Caco-2 (cell line): ENCODE data around the gene FAM9A. TPM values are rescaled to one million over a fixed set of nuclear protein-coding genes. Genes with fewer than 3 reads are reported as not detected.

Source experiments
- BruUV-seq: library from RNA; stranded (reverse); fragments of 400-500 nt; replicated peaks from 2 replicates; lab custom pipeline; 2021; lab: Mats Ljungman, UMichigan
- CTCF ChIA-PET: fragments of 300-600 bp; sonication (Branson Sonifier 250); formaldehyde crosslinking; loops from one replicate; lab custom pipeline; 2022; ENCODE audit warnings: antibody characterized with exemption; lab: Charles Lee
- POLR2A ChIA-PET: fragments of 300-600 bp; sonication (Branson Sonifier 250); formaldehyde crosslinking; loops from one replicate; lab custom pipeline; 2022; ENCODE audit warnings: antibody characterized with exemption; lab: Charles Lee
- DNase-seq, 2 experiments: peaks; one replicate each; pipeline versions ENCODE4 v3.0.0 to v3.0.0-alpha.2; 2020 to 2022
- H3K27me3 ChIP-seq: replicated peaks from 2 replicates; pipeline ENCODE4 v1.6.0; 2011; ENCODE audit warnings: low read length; ENCODE audit not compliant: control insufficient read depth, insufficient read depth
- H3K36me3 ChIP-seq: 2 replicates; pipeline ENCODE4 v1.5.1; 2011; ENCODE audit warnings: low read length; ENCODE audit not compliant: control insufficient read depth, insufficient read depth
- H3K4me1 ChIP-seq: fragments of 250-450 bp; sonication (Bioruptor Pico); 2 replicates; pipeline ENCODE4 v1.5.1; 2020; ENCODE audit warnings: mild to moderate bottlenecking
- H3K4me3 ChIP-seq: 2 replicates; pipeline ENCODE4 v1.5.1; 2011; ENCODE audit warnings: low read depth, mild to moderate bottlenecking, control low read depth, low read length
- H3K9me3 ChIP-seq: fragments of 250-450 bp; sonication (Bioruptor Pico); 2 replicates; pipeline ENCODE4 v1.5.1; 2020; ENCODE audit warnings: mild to moderate bottlenecking, moderate library complexity
- H3K27ac Mint-ChIP-seq: one replicate; pipeline ENCODE4 v1.8.0; 2022; ENCODE audit warnings: mixed read lengths; ENCODE audit not compliant: unreplicated experiment
- H3K27me3 Mint-ChIP-seq: one replicate; pipeline ENCODE4 v1.8.0; 2022; ENCODE audit warnings: mixed read lengths; ENCODE audit not compliant: insufficient read depth, unreplicated experiment
- H3K36me3 Mint-ChIP-seq: one replicate; pipeline ENCODE4 v1.8.0; 2022; ENCODE audit warnings: mild to moderate bottlenecking, mixed read lengths; ENCODE audit not compliant: insufficient read depth, unreplicated experiment
- H3K4me1 Mint-ChIP-seq: one replicate; pipeline ENCODE4 v1.8.0; 2022; ENCODE audit warnings: low read depth, mixed read lengths; ENCODE audit not compliant: unreplicated experiment
- H3K4me3 Mint-ChIP-seq: one replicate; pipeline ENCODE4 v1.8.0; 2022; ENCODE audit warnings: mild to moderate bottlenecking, moderate library complexity, mixed read lengths; ENCODE audit not compliant: unreplicated experiment
- H3K9me3 Mint-ChIP-seq: one replicate; pipeline ENCODE4 v1.8.0; 2022; ENCODE audit warnings: mixed read lengths; ENCODE audit not compliant: unreplicated experiment
- CTCF ChIP-seq, 2 experiments: fragments of 200-600 bp in 1 of 2; IDR thresholded peaks; 1 replicate in 1 of 2; 2 replicates in 1 of 2; pipeline versions ENCODE4 v1.5.1 to v1.8.0; 2011 to 2022; ENCODE audit warnings: antibody characterized with exemption in 1 of 2, control low read depth in 1 of 2, inconsistent platforms in 1 of 2, low read depth in 1 of 2, low read length in 1 of 2, mild to moderate bottlenecking in 1 of 2, moderate library complexity in 1 of 2; ENCODE audit not compliant: insufficient read depth in 1 of 2, severe bottlenecking in 1 of 2, unreplicated experiment in 1 of 2
- intact Hi-C: fragments of 100-400 bp; cut with micrococcal nuclease; formaldehyde crosslinking; loops from one replicate; pipeline ENCODE4 v1.10.0; 2022; ENCODE audit not compliant: unreplicated experiment
- total RNA-seq: library from RNA; stranded (reverse); gene quantifications from 2 replicates; pipeline ENCODE4 v1.2.3, GENCODE V29; 2022

The FAM9A gene
- total RNA-seq, 1 experiment from 2014 or later = not detected

GRCh38 chrX:8845060-8845459, 43.9 kb upstream of the FAM9A start:
- peak; percentile 77 to 84 for DNase-seq
- H3K9me3 Mint-ChIP-seq = no peaks in the 10 kb centered on the region
- Histone ChIP-seq H3K4me3 (peak overlapping the region; percentile 40), H3K9me3 (no peaks in the 10 kb centered on the region), H3K27me3 (no peaks in the 10 kb centered on the region), H3K4me1 (peaks cover 33% of the 10 kb centered on the region), H3K36me3 (no peaks in the 10 kb centered on the region)
- peak in 1 of 2 experiments; percentile 47 for TF ChIP-seq CTCF (IDR thresholded peaks at IDR 0.05; ENCODE audit: insufficient read depth in 1 of 2, low read depth in 1 of 2, low read length in 1 of 2, severe bottlenecking in 1 of 2, unreplicated experiment in 1 of 2)
- peak overlapping the region; percentile 92 for H3K27ac Mint-ChIP-seq
- H3K4me3 Mint-ChIP-seq = peak overlapping the region; percentile 77
- H3K4me1 Mint-ChIP-seq = peaks cover 16% of the 10 kb centered on the region
- BruUV-seq = no TSS peak
- intact Hi-C loops = loop anchor here (2.0 to 10.0 kb wide), 2 partner anchors 122 to 620 kb away; partner anchors contain the start of gene TBL1X
- ChIA-PET POLR2A (interaction anchor here (0.5 to 0.9 kb wide), 4 partner anchors 37 to 647 kb away, joined by 3 read pairs; no protein-coding TSS in a partner anchor), CTCF (interaction anchor here (1.0 kb wide), 1 partner anchor 24 kb away, joined by 3 read pairs; no protein-coding TSS in a partner anchor)
- no peaks in the 10 kb centered on the region for H3K27me3 Mint-ChIP-seq
- H3K36me3 Mint-ChIP-seq = peaks cover 16% of the 10 kb centered on the region

DNA sequence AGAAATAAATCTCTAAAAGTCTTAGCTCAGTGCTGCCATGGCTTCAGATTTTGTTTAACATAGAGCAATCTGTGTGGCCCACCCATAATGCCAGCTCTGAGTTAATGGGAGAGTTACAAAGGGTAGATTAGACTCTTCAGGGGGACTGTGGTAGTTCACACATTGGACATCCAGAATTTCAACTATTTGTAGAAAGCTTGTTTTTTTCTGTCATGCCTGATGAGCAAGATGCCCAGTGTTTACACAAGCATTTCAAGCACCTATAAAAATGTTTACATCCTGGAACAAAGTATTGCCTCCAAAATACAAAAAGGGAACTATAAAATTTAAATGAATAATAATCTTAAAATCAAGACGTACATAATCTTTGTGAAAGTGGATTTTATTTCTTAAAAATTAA, 43.0 kb upstream of the FAM9A start:
- Mint-ChIP-seq H3K9me3 (no peaks in the 10 kb centered on the region), H3K36me3 (peaks cover 16% of the 10 kb centered on the region), H3K4me1 (peaks cover 15% of the 10 kb centered on the region), H3K27me3 (no peaks in the 10 kb centered on the region), H3K27ac (no peak overlapping the region), H3K4me3 (no peak overlapping the region)
- intact Hi-C loops = loop anchor here (2.0 to 10.0 kb wide), 2 partner anchors 123 to 621 kb away; partner anchors contain the start of gene TBL1X
- ChIA-PET CTCF (interaction anchor here (0.7 to 1.0 kb wide), 2 partner anchors 16 to 23 kb away, joined by 3 to 4 read pairs; no protein-coding TSS in a partner anchor), POLR2A (no interaction called here)
- TF ChIP-seq CTCF (IDR thresholded peaks at IDR 0.05; ENCODE audit: insufficient read depth in 1 of 2, low read depth in 1 of 2, low read length in 1 of 2, severe bottlenecking in 1 of 2, unreplicated experiment in 1 of 2) = no peak
- DNase-seq = no peak
- no peaks in the 10 kb centered on the region for H3K27me3 ChIP-seq
- H3K4me1 ChIP-seq = peaks cover 24% of the 10 kb centered on the region
- H3K9me3 ChIP-seq = no peaks in the 10 kb centered on the region
- no peak overlapping the region for H3K4me3 ChIP-seq
- no TSS peak for BruUV-seq
- no peaks in the 10 kb centered on the region for H3K36me3 ChIP-seq

- Histone ChIP-seq H3K4me3 (no peak overlapping the region), H3K36me3 (no peaks in the 10 kb centered on the region), H3K4me1 (peaks cover 7% of the 10 kb centered on the region), H3K27me3 (no peaks in the 10 kb centered on the region), H3K9me3 (no peaks in the 10 kb centered on the region)
- no peak overlapping the region for H3K4me3 Mint-ChIP-seq
- no TSS peak for BruUV-seq
- H3K36me3 Mint-ChIP-seq = peaks cover 7% of the 10 kb centered on the region
- H3K27me3 Mint-ChIP-seq = no peaks in the 10 kb centered on the region
- peaks cover 6% of the 10 kb centered on the region for H3K4me1 Mint-ChIP-seq
- no peak for DNase-seq
- CTCF ChIA-PET = no interaction called here
- TF ChIP-seq CTCF (IDR thresholded peaks at IDR 0.05; ENCODE audit: insufficient read depth in 1 of 2, low read depth in 1 of 2, low read length in 1 of 2, severe bottlenecking in 1 of 2, unreplicated experiment in 1 of 2) = no peak
- no peak overlapping the region for H3K27ac Mint-ChIP-seq
- POLR2A ChIA-PET = no interaction called here
- H3K9me3 Mint-ChIP-seq = no peaks in the 10 kb centered on the region
- intact Hi-C loops = loop anchor here (10.0 kb wide), 1 partner anchor 623 kb away; the partner anchor contains the start of gene TBL1X
Measured at GRCh38 chrX:8841911-8842310, 40.7 kb upstream of the FAM9A start.
